DOHH2 (cell line): ENCODE data around the gene PRDM1.

Experiments used
- EZH2phosphoT487 ChIP-seq: fragments of 200-600 bp; sonication (generic); IDR thresholded peaks from 2 replicates; pipeline ENCODE4 v1.6.1; 2017; ENCODE audit warnings: borderline replicate concordance, mild to moderate bottlenecking, antibody characterized with exemption, low read length, moderate library complexity, mixed read lengths
- TF ChIP-seq, protein P1 (sequence below): fragments of 200-600 bp; sonication (generic); IDR thresholded peaks from one replicate; pipeline ENCODE4 v1.5.1; 2014; ENCODE audit warnings: antibody characterized with exemption, mild to moderate bottlenecking, low read depth, low read length; ENCODE audit not compliant: poor library complexity, severe bottlenecking

DNA sequence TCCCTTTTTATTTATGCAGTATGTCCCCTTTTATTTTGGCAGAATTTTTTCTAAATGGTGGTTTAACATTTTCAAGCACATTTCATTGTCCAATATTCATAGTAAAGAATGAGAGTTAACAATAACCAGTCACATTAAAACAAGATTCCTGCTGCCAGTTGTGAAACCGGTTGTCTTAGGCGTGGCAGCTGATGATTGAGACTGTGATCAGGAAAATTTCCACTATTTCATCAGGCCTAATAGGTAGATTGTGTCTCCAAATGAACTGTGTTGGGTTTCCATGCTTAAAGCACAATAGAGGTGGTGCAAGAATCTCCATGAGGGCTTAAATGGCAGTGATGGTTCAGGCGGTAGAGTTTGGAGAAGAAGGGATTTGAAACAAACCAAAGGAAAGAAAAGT lies 15.3 kb downstream of the PRDM1 start:
- TF ChIP-seq EZH2phosphoT487, result no peak
- TF ChIP-seq, protein P1, sequence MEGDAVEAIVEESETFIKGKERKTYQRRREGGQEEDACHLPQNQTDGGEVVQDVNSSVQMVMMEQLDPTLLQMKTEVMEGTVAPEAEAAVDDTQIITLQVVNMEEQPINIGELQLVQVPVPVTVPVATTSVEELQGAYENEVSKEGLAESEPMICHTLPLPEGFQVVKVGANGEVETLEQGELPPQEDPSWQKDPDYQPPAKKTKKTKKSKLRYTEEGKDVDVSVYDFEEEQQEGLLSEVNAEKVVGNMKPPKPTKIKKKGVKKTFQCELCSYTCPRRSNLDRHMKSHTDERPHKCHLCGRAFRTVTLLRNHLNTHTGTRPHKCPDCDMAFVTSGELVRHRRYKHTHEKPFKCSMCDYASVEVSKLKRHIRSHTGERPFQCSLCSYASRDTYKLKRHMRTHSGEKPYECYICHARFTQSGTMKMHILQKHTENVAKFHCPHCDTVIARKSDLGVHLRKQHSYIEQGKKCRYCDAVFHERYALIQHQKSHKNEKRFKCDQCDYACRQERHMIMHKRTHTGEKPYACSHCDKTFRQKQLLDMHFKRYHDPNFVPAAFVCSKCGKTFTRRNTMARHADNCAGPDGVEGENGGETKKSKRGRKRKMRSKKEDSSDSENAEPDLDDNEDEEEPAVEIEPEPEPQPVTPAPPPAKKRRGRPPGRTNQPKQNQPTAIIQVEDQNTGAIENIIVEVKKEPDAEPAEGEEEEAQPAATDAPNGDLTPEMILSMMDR, result no peak
